IPS-18a (cell line): ENCODE measurements around the gene TMEM225B.
"Not testable (repeated sequence)": the region's sequence is repeated elsewhere in the genome, so short reads cannot be mapped to it uniquely, and the experiment has no call there.

Source experiments
- H3K27ac ChIP-seq: one replicate; pipeline ENCODE4 v1.5.1; 2013; ENCODE audit warnings: low read length
- H3K27me3 ChIP-seq: one replicate; pipeline ENCODE4 v1.6.1; 2013; ENCODE audit warnings: mild to moderate bottlenecking, low read length; ENCODE audit not compliant: control insufficient read depth, insufficient read depth
- H3K36me3 ChIP-seq: one replicate; pipeline ENCODE4 v1.6.1; 2013; ENCODE audit warnings: low read depth, low read length; ENCODE audit not compliant: control insufficient read depth
- H3K4me1 ChIP-seq: one replicate; pipeline ENCODE4 v1.6.1; 2013; ENCODE audit warnings: low read depth, low read length; ENCODE audit not compliant: control insufficient read depth
- H3K4me3 ChIP-seq: one replicate; pipeline ENCODE4 v1.5.1; 2013; ENCODE audit warnings: low read length
- H3K9ac ChIP-seq: one replicate; pipeline ENCODE4 v1.6.1; 2013; ENCODE audit warnings: mild to moderate bottlenecking, low read length, moderate library complexity
- H3K9me3 ChIP-seq: one replicate; pipeline ENCODE4 v1.6.1; 2013; ENCODE audit warnings: low read depth, low read length; ENCODE audit not compliant: control insufficient read depth

The TMEM225B gene

DNA sequence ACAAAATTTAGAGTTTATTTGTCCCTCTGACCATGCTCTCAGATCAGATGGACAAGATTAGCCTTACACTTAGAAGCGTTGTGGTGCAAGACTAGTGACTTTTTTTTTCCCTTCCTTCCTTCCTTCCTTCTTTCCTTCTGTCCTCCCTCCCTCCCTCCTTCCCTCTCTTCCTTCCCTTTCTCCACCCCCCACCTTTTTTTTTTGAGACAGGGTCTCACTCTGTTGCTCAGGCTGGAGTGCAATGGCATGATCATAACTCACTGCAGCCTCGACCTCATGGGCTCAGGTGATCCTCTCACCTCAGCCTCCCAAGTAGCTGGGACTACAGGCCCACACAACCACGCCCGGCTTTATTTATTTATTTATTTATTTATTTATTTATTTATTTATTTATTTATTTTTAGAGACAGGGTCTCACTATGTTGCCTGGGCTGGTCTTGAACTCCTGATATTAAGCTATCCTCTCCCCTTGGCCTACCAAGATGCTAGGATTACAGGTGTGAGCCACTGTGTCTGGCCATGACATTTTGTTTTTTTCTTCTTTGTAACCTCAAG, 17.2 kb upstream of the TMEM225B start:
- H3K27ac ChIP-seq, H3K9me3 ChIP-seq, H3K36me3 ChIP-seq, H3K27me3 ChIP-seq: not testable (repeated sequence)
- H3K9ac ChIP-seq, result peak overlapping the region; percentile 79
- peak overlapping the region; percentile 77 for H3K4me3 ChIP-seq
- peaks cover 11% of the 10 kb centered on the region for H3K4me1 ChIP-seq

DNA sequence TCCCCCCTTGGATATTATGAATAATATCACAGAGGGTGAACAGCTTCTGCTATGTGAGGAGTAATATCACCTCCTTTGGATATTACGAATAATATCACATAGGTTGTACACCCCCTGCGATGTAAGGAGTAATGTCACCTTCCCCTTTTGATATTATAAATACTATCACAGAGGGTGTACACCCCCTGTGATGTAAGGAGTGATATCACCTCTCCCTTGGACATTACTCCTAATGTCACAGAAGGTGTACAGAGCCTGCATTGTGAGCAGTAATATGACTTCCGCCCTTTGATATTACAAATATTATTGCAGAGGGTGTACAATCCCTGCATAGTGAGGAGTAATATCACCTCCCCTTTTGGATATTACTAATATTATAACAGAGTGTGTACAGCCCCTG, 9.2 kb upstream of the TMEM225B start:
- Histone ChIP-seq H3K4me1 (no peaks in the 10 kb centered on the region), H3K36me3 (no peaks in the 10 kb centered on the region), H3K27me3 (no peaks in the 10 kb centered on the region), H3K27ac (no peak overlapping the region), H3K9ac (no peak overlapping the region), H3K9me3 (no peaks in the 10 kb centered on the region), H3K4me3 (no peak overlapping the region)

DNA sequence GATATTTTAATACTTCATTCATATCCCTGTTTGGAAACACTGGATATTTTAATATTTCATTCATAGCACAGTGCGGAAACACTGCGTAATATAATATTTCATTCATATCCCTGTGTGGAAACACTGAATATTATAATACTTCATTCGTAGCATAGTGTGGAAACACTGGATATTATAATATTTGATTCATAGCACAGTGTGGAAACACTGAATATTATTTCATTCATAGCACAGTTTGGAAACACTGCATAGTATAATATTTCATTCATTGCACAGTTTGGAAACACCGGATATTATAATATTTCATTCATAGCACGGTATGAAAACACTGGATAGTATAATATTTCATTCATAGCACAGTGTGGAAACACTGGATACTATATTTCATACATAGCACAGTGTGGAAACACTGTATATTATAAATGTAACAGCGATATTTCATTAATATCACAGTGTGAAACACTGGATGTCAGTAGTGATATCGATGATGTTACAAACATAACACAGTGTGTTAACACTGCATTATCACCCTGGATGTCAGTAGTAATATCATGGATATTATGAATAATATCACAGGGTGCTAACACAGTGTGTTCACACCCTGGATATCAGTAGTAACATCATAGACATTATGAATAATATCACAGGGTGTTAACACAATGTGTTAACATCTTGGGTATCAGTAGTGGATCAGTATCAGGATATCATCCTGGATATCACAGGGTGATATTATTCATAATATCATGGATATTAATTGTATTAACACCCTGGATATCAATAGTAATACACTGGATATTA, 2.9 kb upstream of the TMEM225B start:
- H3K36me3 ChIP-seq, result no peaks in the 10 kb centered on the region
- no peak overlapping the region for H3K4me3 ChIP-seq
- no peaks in the 10 kb centered on the region for H3K27me3 ChIP-seq
- no peak overlapping the region for H3K9ac ChIP-seq
- no peak overlapping the region for H3K27ac ChIP-seq
- H3K9me3 ChIP-seq, result no peaks in the 10 kb centered on the region
- H3K4me1 ChIP-seq, result no peaks in the 10 kb centered on the region

DNA sequence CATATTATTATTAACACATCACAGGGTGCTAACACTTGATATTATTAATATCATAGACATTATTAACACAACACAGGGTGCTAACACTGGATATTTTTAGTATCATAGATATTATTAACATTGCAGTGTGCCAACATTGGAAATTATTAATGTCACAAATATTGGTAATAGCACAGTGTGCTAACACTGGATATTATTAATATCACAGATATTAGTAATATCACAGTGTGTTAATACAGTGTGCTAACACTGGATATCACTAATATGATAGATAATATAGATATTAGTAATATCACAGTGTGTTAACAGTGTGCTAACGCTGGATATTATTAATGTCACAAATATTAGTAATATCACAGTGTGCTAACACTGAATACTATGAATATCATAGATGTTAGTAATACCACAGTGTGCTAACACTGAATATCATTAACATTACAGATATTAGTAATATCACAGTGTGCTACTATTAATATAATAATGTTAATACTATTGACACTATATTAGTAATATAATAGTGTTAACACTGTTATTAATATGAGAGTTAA, 1.6 kb upstream of the TMEM225B start:
- Histone ChIP-seq H3K27me3 (no peaks in the 10 kb centered on the region), H3K36me3 (no peaks in the 10 kb centered on the region), H3K27ac (no peak overlapping the region), H3K9me3 (no peaks in the 10 kb centered on the region), H3K4me1 (no peaks in the 10 kb centered on the region), H3K9ac (no peak overlapping the region), H3K4me3 (no peak overlapping the region)

DNA sequence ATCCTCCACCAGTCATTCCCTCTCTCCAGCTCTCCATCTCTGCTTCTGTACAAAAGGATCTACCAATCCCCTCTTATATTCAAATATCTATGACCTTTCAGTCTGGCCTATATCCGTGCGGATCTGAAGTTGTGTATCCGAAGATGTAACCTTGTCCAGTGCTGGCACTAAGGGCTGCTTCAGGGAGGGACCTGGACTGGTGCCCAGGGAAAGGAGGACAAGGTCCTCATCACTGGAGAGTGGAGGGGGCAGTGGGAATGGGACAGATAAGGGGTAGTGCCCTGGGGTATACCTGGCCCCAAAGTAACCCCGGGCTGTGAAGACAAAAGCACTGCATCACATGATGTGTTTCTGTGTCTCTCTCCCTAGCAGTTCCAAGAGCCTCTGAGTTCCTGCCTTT, 1.8 kb downstream of the TMEM225B start:
- Histone ChIP-seq H3K27me3 (no peaks in the 10 kb centered on the region), H3K9me3 (no peaks in the 10 kb centered on the region), H3K27ac (no peak overlapping the region), H3K4me1 (no peaks in the 10 kb centered on the region), H3K4me3 (no peak overlapping the region), H3K36me3 (no peaks in the 10 kb centered on the region), H3K9ac (no peak overlapping the region)

DNA sequence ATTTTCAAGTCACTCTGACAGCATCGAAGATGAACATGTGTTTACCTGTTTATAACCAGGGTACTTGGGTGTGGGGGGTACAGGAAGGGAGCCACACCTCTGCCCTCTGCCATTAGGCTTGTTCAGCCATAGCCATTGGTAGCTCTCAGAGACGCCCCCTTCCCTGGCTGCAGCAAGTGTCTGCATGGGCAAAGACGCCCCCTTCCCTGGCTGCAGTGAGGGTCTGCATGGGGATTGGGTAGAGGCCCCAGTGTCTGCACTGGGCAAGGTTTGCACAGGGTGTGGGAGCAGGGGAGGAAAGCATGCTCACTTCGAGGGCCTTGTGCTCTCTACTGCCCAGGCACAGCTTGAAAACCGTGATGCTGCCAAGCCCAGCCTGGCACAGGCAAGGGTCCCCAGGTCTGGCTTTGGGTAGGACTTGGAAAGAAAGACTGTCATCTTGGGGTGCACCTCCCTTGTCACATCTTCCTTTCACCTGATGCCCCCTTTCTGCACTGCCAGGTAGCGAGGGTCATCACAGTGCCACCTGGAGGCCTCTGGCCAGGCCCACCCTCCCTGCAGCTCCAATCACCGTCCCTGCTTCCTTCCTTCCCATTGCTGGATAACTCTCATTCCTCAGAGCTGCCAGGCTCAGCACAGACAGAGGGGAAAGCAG, 3.7 kb downstream of the TMEM225B start:
- Histone ChIP-seq H3K27me3 (no peaks in the 10 kb centered on the region), H3K4me3 (no peak overlapping the region), H3K9ac (no peak overlapping the region), H3K36me3 (no peaks in the 10 kb centered on the region), H3K9me3 (no peaks in the 10 kb centered on the region), H3K27ac (no peak overlapping the region), H3K4me1 (no peaks in the 10 kb centered on the region)

DNA sequence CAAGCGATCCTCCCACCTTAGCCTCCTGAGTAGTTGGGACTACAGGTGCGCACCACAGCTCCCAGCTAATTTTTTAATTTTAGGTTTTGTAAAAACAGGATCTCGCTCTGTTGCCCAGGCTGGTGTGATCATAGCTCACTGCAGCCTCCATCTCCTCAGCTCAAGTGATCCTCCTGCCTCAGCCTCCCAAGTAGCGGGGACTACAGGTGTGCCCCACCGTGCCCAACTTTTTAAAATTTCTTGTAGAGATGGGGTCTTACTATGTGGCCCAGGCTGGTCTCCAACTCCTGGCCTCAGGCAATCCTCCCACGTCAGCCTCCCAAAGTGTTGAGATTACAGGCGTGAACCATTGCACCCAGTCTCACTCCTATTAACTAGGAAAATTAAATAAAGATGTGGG, 7.5 kb downstream of the TMEM225B start:
- Histone ChIP-seq H3K27me3 (peaks cover 3% of the 10 kb centered on the region), H3K4me3 (no peak overlapping the region), H3K36me3 (no peaks in the 10 kb centered on the region), H3K27ac (no peak overlapping the region), H3K9ac (no peak overlapping the region), H3K9me3 (no peaks in the 10 kb centered on the region), H3K4me1 (no peaks in the 10 kb centered on the region)

DNA sequence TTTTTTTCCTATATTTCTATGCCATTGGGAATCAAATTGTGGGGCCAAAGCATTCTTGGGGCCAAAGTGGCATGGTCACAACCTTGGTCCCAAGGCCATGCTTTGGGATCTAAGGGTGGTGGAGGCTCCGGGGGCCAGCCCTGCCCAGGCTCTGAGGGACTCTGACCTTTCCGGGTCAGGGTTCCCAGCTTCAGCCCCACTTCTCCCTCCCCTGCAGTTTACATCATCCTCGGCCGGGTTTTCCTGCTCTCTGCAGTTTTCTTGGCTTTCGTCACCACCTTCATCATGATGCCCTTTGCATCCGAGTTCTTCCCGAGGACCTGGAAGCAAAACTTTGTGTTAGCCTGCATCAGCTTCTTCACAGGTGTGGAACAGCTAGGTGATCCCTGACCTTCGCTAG, 8.5 kb downstream of the TMEM225B start:
- peaks cover 7% of the 10 kb centered on the region for H3K27me3 ChIP-seq
- H3K9me3 ChIP-seq, result no peaks in the 10 kb centered on the region
- H3K9ac ChIP-seq, result no peak overlapping the region
- no peaks in the 10 kb centered on the region for H3K36me3 ChIP-seq
- no peaks in the 10 kb centered on the region for H3K4me1 ChIP-seq
- no peak overlapping the region for H3K27ac ChIP-seq
- H3K4me3 ChIP-seq, result no peak overlapping the region

DNA sequence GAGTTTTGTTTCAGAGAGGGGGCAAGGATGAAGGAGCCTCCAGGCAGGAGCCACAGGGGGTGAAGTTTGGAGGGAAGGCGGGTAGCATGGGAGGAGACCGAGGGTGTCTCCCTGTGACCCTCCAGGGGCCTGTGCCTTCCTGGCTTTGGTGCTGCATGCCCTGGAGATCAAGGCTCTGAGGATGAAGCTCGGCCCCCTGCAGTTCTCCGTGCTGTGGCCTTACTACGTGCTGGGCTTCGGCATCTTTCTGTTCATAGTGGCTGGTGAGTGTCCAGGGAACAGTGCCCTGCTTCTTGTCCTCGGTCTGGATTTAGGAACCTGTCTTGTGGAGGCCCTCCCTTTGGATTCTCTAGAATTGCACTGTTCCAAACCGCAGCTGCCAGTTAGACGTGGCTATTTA, 9.5 kb downstream of the TMEM225B start:
- no peak overlapping the region for H3K27ac ChIP-seq
- H3K4me1 ChIP-seq, result no peaks in the 10 kb centered on the region
- H3K9ac ChIP-seq, result no peak overlapping the region
- H3K4me3 ChIP-seq, result no peak overlapping the region
- H3K27me3 ChIP-seq, result peaks cover 7% of the 10 kb centered on the region
- no peaks in the 10 kb centered on the region for H3K9me3 ChIP-seq
- H3K36me3 ChIP-seq, result no peaks in the 10 kb centered on the region

DNA sequence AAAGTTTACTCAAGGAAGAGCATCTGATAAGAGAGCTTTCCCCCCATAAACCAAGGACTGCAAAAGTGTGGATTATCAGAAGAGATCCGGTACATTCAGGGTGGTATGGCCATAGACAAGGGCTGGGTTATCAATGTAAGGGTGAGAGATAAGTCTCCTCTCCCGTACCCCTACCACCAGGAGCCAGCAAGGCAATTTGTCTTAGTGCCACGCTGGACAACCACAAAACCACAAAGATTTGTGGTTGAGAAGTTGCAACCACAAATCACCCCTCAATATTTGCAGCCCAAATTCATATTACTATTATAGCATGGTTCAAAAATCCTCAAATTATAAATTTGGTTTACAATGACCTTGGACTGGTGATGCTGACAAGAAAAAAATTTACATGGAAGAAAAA, 16.4 kb downstream of the TMEM225B start:
- Histone ChIP-seq H3K4me3 (no peak overlapping the region), H3K9me3 (no peaks in the 10 kb centered on the region), H3K36me3 (peaks cover 14% of the 10 kb centered on the region), H3K4me1 (peaks cover 8% of the 10 kb centered on the region), H3K27me3 (peaks cover 7% of the 10 kb centered on the region), H3K9ac (no peak overlapping the region), H3K27ac (no peak overlapping the region)

DNA sequence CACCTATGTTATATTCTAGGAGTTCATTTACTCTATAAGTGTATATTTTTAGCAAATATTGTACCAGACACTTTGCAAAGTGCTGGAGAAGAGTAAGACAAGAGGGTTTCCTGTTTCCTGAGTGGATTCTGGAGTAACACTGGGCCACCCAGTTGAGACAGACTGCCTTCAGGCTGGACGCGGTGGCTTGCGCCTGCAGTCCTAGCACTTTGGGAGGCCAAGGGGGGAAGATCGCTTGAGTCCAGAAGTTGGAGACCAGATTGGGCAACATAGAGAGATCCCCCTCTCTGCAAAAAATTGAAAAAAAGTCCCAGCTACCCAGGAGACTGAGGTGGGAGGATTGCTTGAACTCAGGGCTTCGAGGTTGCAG, 17.9 kb downstream of the TMEM225B start:
- Histone ChIP-seq H3K27ac (peak overlapping the region; percentile 67), H3K4me1 (peaks cover 8% of the 10 kb centered on the region), H3K9me3 (no peaks in the 10 kb centered on the region), H3K4me3 (peak overlapping the region; percentile 85), H3K9ac (peak overlapping the region; percentile 86), H3K36me3 (peaks cover 29% of the 10 kb centered on the region), H3K27me3 (no peaks in the 10 kb centered on the region)
